ENCODE results near the gene FYCO1. TPM values are rescaled to one million over a fixed set of nuclear protein-coding genes. Genes with fewer than 3 reads are reported as not detected.

The FYCO1 gene
- total and polyA plus RNA-seq, 2 of the 8 experiments (the other 6 are each of a cell fraction or from before 2014, with no cell fraction given), result 4.8 to 10.8 TPM

GRCh38 chr3:45887285-45887684 is 108.3 kb downstream of the FYCO1 start:
- POLR2A ChIA-PET (ENCODE audit: partially characterized antibody), result no interaction called here
- no peak for TF ChIP-seq CBX5 (IDR thresholded peaks at IDR 0.05; ENCODE audit: low read depth, low read length)
- no peak for TF ChIP-seq EP300 (IDR thresholded peaks at IDR 0.05; ENCODE audit: borderline replicate concordance in 1 of 2, low read depth in 2 of 2, low read length in 2 of 2)
- no peak for TF ChIP-seq RNF2 (IDR thresholded peaks at IDR 0.05; ENCODE audit: borderline replicate concordance, low read depth, low read length, missing control alignments, poor library complexity, severe bottlenecking)
- TF ChIP-seq KDM5A (IDR thresholded peaks at IDR 0.05; ENCODE audit: low read length), result no peak
- TF ChIP-seq SP1 (IDR thresholded peaks at IDR 0.05; ENCODE audit: low read depth, low read length), result no peak
- TF ChIP-seq CBX8 (IDR thresholded peaks at IDR 0.05; ENCODE audit: borderline replicate concordance, low read depth, low read length), result no peak
- no peak for TF ChIP-seq HDAC6 (IDR thresholded peaks at IDR 0.05; ENCODE audit: low read depth, low read length)
- TF ChIP-seq CTCF (IDR thresholded peaks at IDR 0.05; ENCODE audit: control extremely low read depth in 1 of 3, insufficient read depth in 1 of 3, low read depth in 1 of 3, low read length in 3 of 3), result no peak
- TF ChIP-seq SRF (IDR thresholded peaks at IDR 0.05; ENCODE audit: low read depth, low read length), result no peak
- no peak for TF ChIP-seq KDM4A (IDR thresholded peaks at IDR 0.05; ENCODE audit: low read depth, low read length, severe bottlenecking)
- TF ChIP-seq CTBP2 (IDR thresholded peaks at IDR 0.05; ENCODE audit: borderline replicate concordance, insufficient read depth, insufficient read length, low read length), result no peak

More at GRCh38 chr3:45887285-45887684, 108.3 kb downstream of the FYCO1 start:
- Histone ChIP-seq H3K4ac (replicated peaks; ENCODE audit: insufficient read length, low read depth, low read length) (no peak overlapping the region), H3K23ac (ENCODE audit: insufficient read length) (no peak overlapping the region), H3K9ac (replicated peaks in 1 of 4; ENCODE audit: extremely low read depth in 1 of 4, low read depth in 3 of 4, low read length in 3 of 4) (no peak overlapping the region), H3K4me2 (ENCODE audit: insufficient read depth in 1 of 2, low read depth in 2 of 2, low read length in 2 of 2) (no peak overlapping the region), H3K18ac (ENCODE audit: extremely low read depth, low read length) (no peak overlapping the region), H3K56ac (replicated peaks; ENCODE audit: insufficient read length, low read depth, low read length) (no peak overlapping the region), H4K5ac (ENCODE audit: insufficient read length, low read depth, low read length) (no peak overlapping the region), H3K23me2 (ENCODE audit: low read depth, low read length) (no peaks in the 10 kb centered on the region), H2BK5ac (ENCODE audit: low read depth, low read length) (no peak overlapping the region), H4K8ac (ENCODE audit: extremely low read depth, insufficient read depth, low read length) (no peak overlapping the region), H3K4me1 (replicated peaks in 1 of 4; ENCODE audit: control insufficient read depth in 3 of 4, insufficient read depth in 4 of 4, low read length in 3 of 4) (no peaks in the 10 kb centered on the region), H2BK120ac (replicated peaks; ENCODE audit: low read depth, low read length) (no peak overlapping the region), H2BK12ac (ENCODE audit: low read depth, low read length) (no peak overlapping the region), H2AFZ (ENCODE audit: low read length) (no peak overlapping the region), H3K27ac (ENCODE audit: low read depth, low read length) (no peak overlapping the region), H3K9me3 (ENCODE audit: insufficient read depth in 2 of 2, low read depth in 1 of 2, low read length in 1 of 2) (no peaks in the 10 kb centered on the region), H4K20me1 (replicated peaks in 1 of 2; ENCODE audit: control insufficient read depth in 1 of 2, insufficient read depth in 2 of 2, low read length in 2 of 2) (no peaks in the 10 kb centered on the region), H3K27me3 (replicated peaks in 1 of 4; ENCODE audit: control insufficient read depth in 3 of 4, extremely low read depth in 1 of 4, insufficient read depth in 3 of 4, low read length in 3 of 4) (no peaks in the 10 kb centered on the region; a peak in 2 of 7 replicates), H4K91ac (replicated peaks; ENCODE audit: insufficient read length, low read length) (no peak overlapping the region), H2BK15ac (ENCODE audit: low read length) (no peak overlapping the region), H3K79me2 (ENCODE audit: control insufficient read depth in 1 of 2, insufficient read depth in 2 of 2, low read length in 2 of 2) (no peaks in the 10 kb centered on the region), H3K36me3 (ENCODE audit: control insufficient read depth in 2 of 4, insufficient read depth in 4 of 4, low read length in 3 of 4) (no peaks in the 10 kb centered on the region; a peak in 1 of 8 replicates), H2AK5ac (ENCODE audit: low read depth, low read length) (no peak overlapping the region), H3K14ac (ENCODE audit: insufficient read length) (no peak overlapping the region), H3K4me3 (ENCODE audit: extremely low read depth in 1 of 4, insufficient read depth in 2 of 4, low read depth in 3 of 4, low read length in 4 of 4) (no peak overlapping the region), H3K79me1 (ENCODE audit: low read depth, low read length) (no peaks in the 10 kb centered on the region; the same call in 1 of the 2 replicates), H2BK20ac (ENCODE audit: low read length) (no peak overlapping the region)
- DNase-seq (ENCODE audit: low read depth in 1 of 2, low spot score in 2 of 2) (no peak), FAIRE-seq (no peak)
- CTCF ChIA-PET (ENCODE audit: partially characterized antibody), result interaction anchor here (1.0 to 1.6 kb wide), 3 partner anchors 17 to 192 kb away, joined by 3 to 5 read pairs (median 4); no protein-coding TSS in a partner anchor
- WGBS, 2 experiments (ENCODE audit: extremely low coverage in 1 of 2, insufficient coverage in 1 of 2, insufficient read length in 1 of 2, insufficient replicate concordance in 2 of 2, low coverage in 1 of 2, low lambda C conversion rate in 2 of 2, missing lambda C conversion rate in 1 of 2), result 81% methylated on average over 4 of the region's 4 CpGs; no CpG with 5 or more reads in 1 of the 2 experiments
